ENCODE results near the gene LIMS2.

DNA sequence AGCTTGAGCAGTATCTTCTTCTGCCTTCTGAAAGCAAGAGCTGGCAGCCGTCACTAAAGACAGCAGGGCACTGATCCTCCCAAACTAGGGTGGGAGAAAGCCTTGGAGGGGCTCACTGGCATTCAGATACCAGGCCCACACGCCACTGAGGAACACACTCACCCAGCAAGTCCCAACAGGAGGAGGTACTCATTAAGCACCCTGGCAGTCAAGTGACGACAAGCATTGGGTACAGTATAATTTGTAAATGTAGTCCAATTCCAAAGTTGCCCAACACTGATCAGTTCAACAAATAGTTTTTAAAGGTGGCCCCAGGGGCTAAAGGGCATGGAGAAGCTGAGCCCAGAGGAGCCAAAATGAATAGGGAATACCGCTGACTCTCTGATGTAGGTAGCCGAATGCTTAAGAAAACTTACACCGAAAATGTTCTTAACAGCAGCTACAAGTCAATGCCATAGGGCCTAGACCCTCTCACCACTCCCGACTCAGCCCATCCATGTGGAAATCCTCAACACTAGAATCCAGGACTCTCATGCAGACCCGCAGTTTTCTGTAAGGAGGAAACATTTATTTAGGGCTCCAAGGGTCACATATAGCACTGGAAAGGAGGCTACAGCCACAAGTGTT lies 9.9 kb downstream of the LIMS2 start:
- TF ChIP-seq, protein P1, sequence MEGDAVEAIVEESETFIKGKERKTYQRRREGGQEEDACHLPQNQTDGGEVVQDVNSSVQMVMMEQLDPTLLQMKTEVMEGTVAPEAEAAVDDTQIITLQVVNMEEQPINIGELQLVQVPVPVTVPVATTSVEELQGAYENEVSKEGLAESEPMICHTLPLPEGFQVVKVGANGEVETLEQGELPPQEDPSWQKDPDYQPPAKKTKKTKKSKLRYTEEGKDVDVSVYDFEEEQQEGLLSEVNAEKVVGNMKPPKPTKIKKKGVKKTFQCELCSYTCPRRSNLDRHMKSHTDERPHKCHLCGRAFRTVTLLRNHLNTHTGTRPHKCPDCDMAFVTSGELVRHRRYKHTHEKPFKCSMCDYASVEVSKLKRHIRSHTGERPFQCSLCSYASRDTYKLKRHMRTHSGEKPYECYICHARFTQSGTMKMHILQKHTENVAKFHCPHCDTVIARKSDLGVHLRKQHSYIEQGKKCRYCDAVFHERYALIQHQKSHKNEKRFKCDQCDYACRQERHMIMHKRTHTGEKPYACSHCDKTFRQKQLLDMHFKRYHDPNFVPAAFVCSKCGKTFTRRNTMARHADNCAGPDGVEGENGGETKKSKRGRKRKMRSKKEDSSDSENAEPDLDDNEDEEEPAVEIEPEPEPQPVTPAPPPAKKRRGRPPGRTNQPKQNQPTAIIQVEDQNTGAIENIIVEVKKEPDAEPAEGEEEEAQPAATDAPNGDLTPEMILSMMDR (IDR thresholded peaks at IDR 0.05; ENCODE audit: low read depth, low read length): no peak
- TF ChIP-seq, protein P2, sequence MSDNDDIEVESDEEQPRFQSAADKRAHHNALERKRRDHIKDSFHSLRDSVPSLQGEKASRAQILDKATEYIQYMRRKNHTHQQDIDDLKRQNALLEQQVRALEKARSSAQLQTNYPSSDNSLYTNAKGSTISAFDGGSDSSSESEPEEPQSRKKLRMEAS (IDR thresholded peaks at IDR 0.05; ENCODE audit: low read depth, low read length): no peak

All from NB4 (cell line).